H9 (cell line): Measurements from ENCODE around the gene CCDC63. TPM values are rescaled to one million over a fixed set of nuclear protein-coding genes. Genes with fewer than 3 reads are reported as not detected.

Experiments
- DNase-seq: peaks from one replicate; pipeline ENCODE4 v3.0.0-alpha.2; 2017
- H2AFZ ChIP-seq: one replicate; pipeline ENCODE4 v1.6.1; 2013; ENCODE audit warnings: mild to moderate bottlenecking, low read length, control low read depth, moderate library complexity
- H2AK5ac ChIP-seq: 2 replicates; pipeline ENCODE4 v1.6.1; 2013; ENCODE audit warnings: low read length, control low read depth, mixed read lengths; ENCODE audit not compliant: insufficient read length
- H2BK120ac ChIP-seq: one replicate; pipeline ENCODE4 v1.6.1; 2013; ENCODE audit warnings: low read depth, mild to moderate bottlenecking, low read length, control low read depth, inconsistent platforms; ENCODE audit not compliant: poor library complexity, severe bottlenecking
- H2BK12ac ChIP-seq: 2 replicates; pipeline ENCODE4 v1.6.1; 2013; ENCODE audit warnings: low read length, control low read depth, mixed read lengths, low read depth; ENCODE audit not compliant: insufficient read length
- H2BK15ac ChIP-seq: 2 replicates; pipeline ENCODE4 v1.6.1; 2013; ENCODE audit warnings: low read depth, low read length, control low read depth
- H2BK20ac ChIP-seq: one replicate; pipeline ENCODE4 v1.6.1; 2013; ENCODE audit warnings: low read depth, mild to moderate bottlenecking, low read length, control low read depth, inconsistent platforms; ENCODE audit not compliant: poor library complexity, severe bottlenecking
- H2BK5ac ChIP-seq: 2 replicates; pipeline ENCODE4 v1.6.1; 2013; ENCODE audit warnings: low read length, control low read depth, mixed read lengths; ENCODE audit not compliant: insufficient read length
- H3K14ac ChIP-seq: 2 replicates; pipeline ENCODE4 v1.6.1; 2013; ENCODE audit warnings: low read length, control low read depth; ENCODE audit not compliant: insufficient read depth
- H3K18ac ChIP-seq: 2 replicates; pipeline ENCODE4 v1.6.1; 2013; ENCODE audit warnings: low read depth, mild to moderate bottlenecking, mixed read lengths, low read length, control low read depth; ENCODE audit not compliant: insufficient read length
- H3K23ac ChIP-seq: 2 replicates; pipeline ENCODE4 v1.6.1; 2013; ENCODE audit warnings: low read length, control low read depth, mixed read lengths, low read depth; ENCODE audit not compliant: insufficient read length
- H3K23me2 ChIP-seq: 2 replicates; pipeline ENCODE4 v1.6.1; 2013; ENCODE audit warnings: low read depth, mild to moderate bottlenecking, mixed read lengths, low read length, control low read depth; ENCODE audit not compliant: insufficient read length, poor library complexity, severe bottlenecking
- H3K27ac ChIP-seq: 2 replicates; pipeline ENCODE4 v1.5.1; 2013; ENCODE audit warnings: low read length, control low read depth, mixed read lengths, low read depth; ENCODE audit not compliant: insufficient read length
- H3K27me3 ChIP-seq: 2 replicates; pipeline ENCODE4 v1.6.1; 2013; ENCODE audit warnings: low read length, control low read depth, inconsistent platforms; ENCODE audit not compliant: insufficient read depth
- H3K4ac ChIP-seq: 2 replicates; pipeline ENCODE4 v1.6.1; 2013; ENCODE audit warnings: low read depth, mild to moderate bottlenecking, control low read depth, inconsistent platforms, low read length, moderate library complexity
- H3K4me1 ChIP-seq: 2 replicates; pipeline ENCODE4 v1.6.1; 2013; ENCODE audit warnings: low read length, control low read depth, inconsistent platforms; ENCODE audit not compliant: insufficient read depth
- H3K4me2 ChIP-seq: 2 replicates; pipeline ENCODE4 v1.6.1; 2013; ENCODE audit warnings: low read length, control low read depth, mixed read lengths; ENCODE audit not compliant: insufficient read length, insufficient read depth
- H3K56ac ChIP-seq: 2 replicates; pipeline ENCODE4 v1.6.1; 2013; ENCODE audit warnings: low read depth, mild to moderate bottlenecking, mixed read lengths, low read length, control low read depth; ENCODE audit not compliant: insufficient read length
- H3K79me1 ChIP-seq: 2 replicates; pipeline ENCODE4 v1.6.1; 2013; ENCODE audit warnings: low read depth, mild to moderate bottlenecking, moderate library complexity, low read length, control low read depth, inconsistent platforms; ENCODE audit not compliant: insufficient read depth, poor library complexity, severe bottlenecking
- H3K79me2 ChIP-seq: 2 replicates; pipeline ENCODE4 v1.6.1; 2013; ENCODE audit warnings: low read length, control low read depth, inconsistent platforms; ENCODE audit not compliant: insufficient read depth
- H3K9ac ChIP-seq: 2 replicates; pipeline ENCODE4 v1.6.1; 2013; ENCODE audit warnings: low read length, control low read depth, mixed read lengths; ENCODE audit not compliant: insufficient read length; ENCODE audit errors: extremely low read depth
- H3K9me3 ChIP-seq: one replicate; pipeline ENCODE4 v1.6.1; 2013; ENCODE audit warnings: low read depth, low read length, inconsistent platforms; ENCODE audit not compliant: control insufficient read depth
- H3T11ph ChIP-seq: one replicate; pipeline ENCODE4 v1.6.1; 2013; ENCODE audit warnings: mild to moderate bottlenecking, low read length, control low read depth, inconsistent platforms
- H4K20me1 ChIP-seq: one replicate; pipeline ENCODE4 v1.6.1; 2013; ENCODE audit not compliant: control insufficient read depth, insufficient read length, insufficient read depth
- H4K5ac ChIP-seq: 2 replicates; pipeline ENCODE4 v1.6.1; 2013; ENCODE audit warnings: low read depth, mild to moderate bottlenecking, mixed read lengths, low read length, control low read depth; ENCODE audit not compliant: insufficient read length
- H4K8ac ChIP-seq: replicated peaks from 2 replicates; pipeline ENCODE4 v1.6.1; 2013; ENCODE audit warnings: low read length, control low read depth, mixed read lengths, low read depth; ENCODE audit not compliant: insufficient read length
- H4K91ac ChIP-seq: 2 replicates; pipeline ENCODE4 v1.6.1; 2013; ENCODE audit warnings: low read depth, mild to moderate bottlenecking, moderate library complexity, mixed read lengths, low read length, control low read depth; ENCODE audit not compliant: insufficient read length
- H3K27ac Mint-ChIP-seq, 3 experiments: 2 replicates in 2 of 3; 3 replicates in 1 of 3; pipeline ENCODE4 v1.8.0; 2020 to 2021; ENCODE audit warnings: mixed read lengths in 3 of 3, mild to moderate bottlenecking in 1 of 3, moderate library complexity in 1 of 3
- H3K27me3 Mint-ChIP-seq: 2 replicates; pipeline ENCODE4 v1.8.0; 2021; ENCODE audit warnings: low read depth, mild to moderate bottlenecking, moderate library complexity, mixed read lengths
- H3K36me3 Mint-ChIP-seq, 3 experiments: 2 replicates in 2 of 3; 3 replicates in 1 of 3; pipeline ENCODE4 v1.8.0; 2020 to 2021; ENCODE audit warnings: low read depth in 3 of 3, mixed read lengths in 3 of 3; ENCODE audit not compliant: insufficient read depth in 1 of 3
- H3K4me1 Mint-ChIP-seq, 2 experiments: 2 replicates each; pipeline ENCODE4 v1.8.0; 2020; ENCODE audit warnings: mixed read lengths in 2 of 2
- H3K4me3 Mint-ChIP-seq, 2 experiments: 2 replicates in 1 of 2; 3 replicates in 1 of 2; pipeline ENCODE4 v1.8.0; 2020 to 2021; ENCODE audit warnings: mild to moderate bottlenecking in 2 of 2, mixed read lengths in 2 of 2, moderate library complexity in 1 of 2
- H3K9me3 Mint-ChIP-seq, 2 experiments: 2 replicates in 1 of 2; 3 replicates in 1 of 2; pipeline ENCODE4 v1.8.0; 2020; ENCODE audit warnings: mild to moderate bottlenecking in 2 of 2, mixed read lengths in 2 of 2, moderate library complexity in 1 of 2
- CTCF ChIP-seq: fragments of 200-600 bp; sonication (generic); conservative IDR thresholded peaks from 3 replicates; pipeline ENCODE4 v1.8.0; 2021; ENCODE audit warnings: antibody characterized with exemption, mild to moderate bottlenecking
- WGBS: extraction: QIAGEN DNeasy Blood & Tissue Kit; methylation state at CpG from one replicate; pipeline ENCODE4 v1.1.7; 2013; ENCODE audit warnings: missing lambda C conversion rate, low lambda C conversion rate, mixed read lengths; ENCODE audit not compliant: insufficient read length; ENCODE audit errors: extremely low coverage; 5-methylcytosine and 5-hydroxymethylcytosine counted together
- total RNA-seq: library from RNA; stranded (reverse); gene quantifications from 2 replicates; pipeline ENCODE4 v1.2.1, GENCODE V29; 2021

Gene CCDC63
- total RNA-seq, 1 experiment from 2014 or later, result 0.77 TPM

- no peak overlapping the region for H3T11ph ChIP-seq
- H3K4me3 Mint-ChIP-seq, result no peak overlapping the region
- no peak overlapping the region for H2BK15ac ChIP-seq
- H3K56ac ChIP-seq, result no peak overlapping the region
- H3K23me2 ChIP-seq, result no peaks in the 10 kb centered on the region
- H3K18ac ChIP-seq, result no peak overlapping the region
- H3K79me1 ChIP-seq, result no peaks in the 10 kb centered on the region
- H2BK120ac ChIP-seq, result no peak overlapping the region
- H2BK12ac ChIP-seq, result no peak overlapping the region
- H2AFZ ChIP-seq, result no peak overlapping the region
- no peaks in the 10 kb centered on the region for H4K20me1 ChIP-seq
- DNase-seq, result no peak
- H3K4me1 ChIP-seq, result no peaks in the 10 kb centered on the region
- H2AK5ac ChIP-seq, result no peak overlapping the region
- no peak overlapping the region for H4K91ac ChIP-seq
- H3K4me2 ChIP-seq, result no peak overlapping the region
- no peak overlapping the region for H4K8ac ChIP-seq
- no peak overlapping the region for H4K5ac ChIP-seq
- no peaks in the 10 kb centered on the region for H3K36me3 Mint-ChIP-seq
- H3K27me3 Mint-ChIP-seq, result peaks cover 8% of the 10 kb centered on the region
- H3K9me3 Mint-ChIP-seq, result 0 out of 5 replicates have a peak, but pooled peaks cover 0 to 2% of the 10 kb centered on the region in 2 experiments
- no CpG with 5 or more reads among the region's 5 CpGs for WGBS
- no peak overlapping the region for H3K23ac ChIP-seq
- no peak overlapping the region for H2BK20ac ChIP-seq
- no peak overlapping the region for H3K4ac ChIP-seq
- H3K9me3 ChIP-seq, result no peaks in the 10 kb centered on the region
- H2BK5ac ChIP-seq, result no peak overlapping the region
- peaks cover 6 to 9% of the 10 kb centered on the region in 2 experiments for H3K4me1 Mint-ChIP-seq
- H3K27me3 ChIP-seq, result no peaks in the 10 kb centered on the region
- no peak overlapping the region for H3K14ac ChIP-seq
- no peak overlapping the region for H3K27ac ChIP-seq
- no peak for TF ChIP-seq CTCF
- no peak overlapping the region for H3K9ac ChIP-seq
- H3K79me2 ChIP-seq, result no peaks in the 10 kb centered on the region
- peak overlapping the region in 1 of 3 experiments; percentile 36; a peak in 1 of 7 replicates for H3K27ac Mint-ChIP-seq
Measured at GRCh38 chr12:110906516-110906915, 59.7 kb downstream of the CCDC63 start.
